HG02759 (cell line): ENCODE measurements around the gene AKR7A3.
"Not testable (repeated sequence)": the region's sequence is repeated elsewhere in the genome, so short reads cannot be mapped to it uniquely, and the experiment has no call there.

Experiments used
- ATAC-seq: cut with Tn5 transposase; IDR thresholded peaks from one replicate; pipeline ENCODE4 v1.9.1; 2021; ENCODE audit warnings: mild to moderate bottlenecking, moderate library complexity; ENCODE audit not compliant: unreplicated experiment

Gene AKR7A3

DNA sequence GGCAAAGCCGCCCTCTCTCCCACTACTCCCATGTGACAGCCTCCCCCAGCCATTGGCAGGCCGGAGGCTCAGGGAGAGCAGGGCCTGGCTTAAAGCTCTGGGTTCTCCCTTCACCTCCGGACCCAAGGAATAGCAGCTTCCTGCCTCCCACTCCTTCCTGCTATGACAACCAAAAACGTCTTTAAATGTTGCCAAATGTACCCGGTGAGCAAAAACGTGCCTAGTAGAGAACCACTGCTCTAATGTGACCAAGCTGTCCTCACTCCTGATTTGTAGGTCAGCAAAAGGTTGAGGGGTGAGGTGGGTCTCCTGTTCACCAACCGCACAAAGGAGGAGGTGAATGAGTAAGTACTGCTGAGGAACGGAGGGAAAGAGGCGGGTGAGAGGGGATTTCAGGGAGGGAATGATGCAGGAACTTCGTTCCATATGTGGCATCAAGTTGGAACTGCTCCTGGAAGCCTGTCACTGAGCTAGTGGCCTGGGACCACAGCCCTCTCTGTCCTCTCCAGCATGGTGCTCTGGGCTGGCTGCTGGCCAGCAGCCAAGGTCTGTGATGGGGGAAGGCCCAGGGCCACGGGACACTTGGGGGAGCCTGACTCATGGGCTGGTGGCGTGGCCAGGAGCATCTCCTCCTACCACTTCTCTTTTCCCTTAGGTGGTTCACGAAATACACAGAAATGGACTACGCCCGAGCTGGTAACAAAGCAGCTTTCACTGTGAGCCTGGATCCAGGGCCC, 31.2 kb downstream of the AKR7A3 start:
- ATAC-seq, result no peak

GRCh38 chr1:19256301-19256700, 32.3 kb downstream of the AKR7A3 start:
- not testable (repeated sequence) for ATAC-seq

DNA sequence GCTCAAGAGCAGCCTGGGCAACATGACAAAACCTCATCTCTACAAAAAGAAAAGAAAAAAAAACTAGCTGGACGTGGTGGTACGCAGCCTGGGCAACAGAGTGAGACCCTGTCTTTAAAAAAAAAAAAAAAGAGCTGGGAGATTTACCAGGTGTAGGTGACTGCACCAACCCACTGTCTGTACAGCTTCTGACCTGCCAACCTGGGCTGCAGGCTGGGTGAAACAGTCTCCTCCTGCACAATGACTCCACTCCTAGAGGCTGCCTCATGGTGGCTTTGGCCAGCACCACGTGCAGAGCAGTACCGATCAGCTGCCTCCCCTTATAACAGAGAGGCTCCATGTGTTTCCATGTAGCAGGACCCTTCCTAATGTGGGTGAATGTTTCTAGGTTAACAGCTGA, 33.3 kb downstream of the AKR7A3 start:
- ATAC-seq, result no peak

GRCh38 chr1:19254416-19254815, 34.2 kb downstream of the AKR7A3 start:
- no peak for ATAC-seq

DNA sequence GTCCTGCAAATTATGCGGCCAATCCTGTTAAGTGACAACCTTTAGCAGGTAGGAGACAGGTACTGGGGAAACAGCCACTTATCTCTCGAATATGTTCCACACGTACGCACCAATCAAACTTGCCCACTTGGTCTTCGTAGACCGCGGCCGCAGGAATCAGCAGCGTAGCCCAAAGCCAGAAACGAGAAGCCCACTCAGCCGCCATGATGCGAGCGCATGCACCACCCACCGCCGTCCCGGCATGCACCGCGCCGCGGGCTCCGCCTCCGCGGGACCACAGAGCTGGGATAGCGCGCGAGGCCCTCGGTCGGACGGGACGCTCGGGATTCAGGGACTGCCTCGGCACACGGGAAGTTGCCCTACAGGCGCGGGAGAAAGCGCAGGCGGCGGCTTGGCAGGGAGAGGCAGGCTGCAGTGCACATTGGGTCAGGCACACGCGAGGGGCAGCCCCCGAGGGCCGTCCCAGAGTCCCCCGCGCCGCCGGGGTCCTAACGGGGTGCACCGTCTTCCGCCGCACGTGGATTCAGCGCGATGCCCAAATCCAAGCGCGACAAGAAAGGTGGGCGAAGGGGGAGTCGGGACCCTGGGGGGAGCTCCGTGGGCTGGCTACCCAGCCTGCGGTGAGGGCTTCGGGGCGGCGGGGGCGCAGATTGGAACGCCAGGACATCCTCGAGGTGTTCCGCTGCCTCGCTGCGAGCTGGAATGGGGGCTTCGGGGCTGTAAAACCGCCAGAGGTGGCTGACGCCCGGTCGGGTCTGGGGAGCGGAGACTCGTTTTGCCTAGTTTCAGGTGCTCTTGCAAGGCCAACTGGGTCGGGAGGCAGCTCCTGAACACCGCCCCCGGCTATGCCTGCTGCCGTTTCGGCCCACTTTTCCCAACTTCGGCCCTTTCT, 37.0 kb downstream of the AKR7A3 start, which contains the start of the genes EMC1 and MRTO4:
TSS of gene EMC1 (minus strand) at position 220 of the 892 bp plus-strand sequence. CDS start at position 205, 15 bp downstream.
TSS of gene MRTO4 (plus strand) at position 501 of the 892 bp plus-strand sequence. CDS start at position 532, 31 bp downstream.
- ATAC-seq, result peak; percentile 87

DNA sequence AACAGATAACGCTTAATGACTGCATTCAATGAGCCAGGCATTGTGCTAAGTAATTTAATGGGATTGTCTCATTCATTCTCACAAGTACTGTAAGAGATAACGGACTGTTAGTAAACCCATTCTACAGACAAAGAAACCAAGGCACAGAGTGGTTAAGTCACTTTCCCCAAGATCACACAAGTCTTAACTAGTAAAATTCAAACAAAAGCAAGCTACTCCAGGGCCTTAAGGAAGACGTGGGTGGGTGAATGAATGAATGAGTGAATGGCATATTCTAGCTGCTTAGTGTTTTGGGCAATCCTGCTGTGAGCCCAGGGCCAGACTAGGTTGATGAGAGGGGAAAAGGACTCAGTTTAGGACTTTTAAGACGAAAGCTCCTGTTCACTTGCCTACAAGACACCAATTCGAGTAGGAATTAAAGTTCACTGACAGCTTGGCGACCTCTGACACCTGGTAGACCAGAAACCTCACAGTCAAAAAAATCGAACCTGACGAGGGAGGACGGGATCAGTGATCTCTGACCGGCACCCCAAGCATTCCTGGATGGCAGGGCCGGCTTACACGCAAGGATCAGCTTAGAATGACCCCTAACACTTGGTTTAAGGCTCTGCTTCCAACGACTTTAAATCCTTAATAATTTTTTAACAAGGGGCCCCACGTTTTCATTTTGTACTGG, 37.8 kb downstream of the AKR7A3 start:
- no peak for ATAC-seq

DNA sequence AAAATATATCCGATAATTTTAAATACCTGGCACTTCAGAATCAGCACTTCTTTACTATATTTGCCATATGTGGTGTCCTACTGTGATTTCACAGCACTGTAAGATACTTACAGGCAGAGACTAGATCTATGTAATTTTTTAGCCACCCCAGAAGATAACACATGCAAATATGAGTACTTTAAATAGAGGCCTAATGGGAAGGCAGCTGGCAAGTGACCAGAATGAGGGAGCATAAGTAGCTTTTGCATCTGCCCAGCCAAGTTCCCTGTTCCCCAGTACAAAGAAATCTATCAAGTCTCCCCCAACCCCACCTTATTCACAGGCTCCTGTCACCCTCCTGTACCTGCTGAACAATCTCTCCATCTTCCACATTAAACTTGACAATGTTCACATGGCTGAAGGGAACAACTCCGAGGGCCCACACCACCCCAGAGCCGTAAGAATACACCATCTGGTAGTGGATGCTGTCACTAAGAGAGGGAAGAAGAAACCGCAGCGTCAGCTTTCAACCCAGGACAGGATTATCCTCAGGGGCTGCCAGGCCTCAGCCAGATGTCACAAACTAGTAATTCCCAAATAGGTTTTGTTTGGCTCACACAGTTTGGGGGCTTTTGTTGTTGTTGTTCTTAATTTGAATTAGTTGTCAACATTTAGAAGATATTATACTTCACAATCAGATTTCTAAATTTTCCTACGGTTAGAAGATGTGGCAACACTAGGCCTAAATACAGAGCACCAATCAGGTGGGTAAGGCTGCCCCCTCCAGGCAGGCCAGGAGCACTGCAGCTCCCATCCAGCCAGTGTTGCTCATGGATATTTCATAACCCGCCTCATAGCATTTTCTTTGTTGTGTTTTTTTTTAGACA, 47.7 kb downstream of the AKR7A3 start:
- no peak for ATAC-seq

- ATAC-seq, result no peak
Observed at GRCh38 chr1:19239876-19240275, 48.7 kb downstream of the AKR7A3 start.

GRCh38 chr1:19234224-19234623, 54.3 kb downstream of the AKR7A3 start:
- ATAC-seq, result no peak
